Activated naive CD8-positive, alpha-beta T cell treated with anti-CD3 and anti-CD28 coated beads for 36 hours (primary cell): ENCODE results near the gene GRIFIN. TPM values are rescaled to one million over a fixed set of nuclear protein-coding genes. Genes with fewer than 3 reads are reported as not detected.

Experiments
- DNase-seq: peaks from one replicate; pipeline ENCODE4 v3.0.0; 2021
- H3K27ac Mint-ChIP-seq: one replicate; pipeline ENCODE4 v1.8.0; 2022; ENCODE audit warnings: mild to moderate bottlenecking, moderate library complexity, mixed read lengths
- H3K27me3 Mint-ChIP-seq: one replicate; pipeline ENCODE4 v1.8.0; 2022; ENCODE audit warnings: mild to moderate bottlenecking, mixed read lengths
- H3K36me3 Mint-ChIP-seq: one replicate; pipeline ENCODE4 v1.8.0; 2021; ENCODE audit warnings: mild to moderate bottlenecking, mixed read lengths
- H3K4me1 Mint-ChIP-seq: one replicate; pipeline ENCODE4 v1.8.0; 2021; ENCODE audit warnings: mixed read lengths
- H3K4me3 Mint-ChIP-seq: one replicate; pipeline ENCODE4 v1.8.0; 2022; ENCODE audit warnings: mild to moderate bottlenecking, moderate library complexity, mixed read lengths
- H3K9me3 Mint-ChIP-seq: one replicate; pipeline ENCODE4 v1.8.0; 2022; ENCODE audit warnings: mixed read lengths
- total RNA-seq, 2 experiments: library from RNA; stranded (reverse); gene quantifications; one replicate each; pipeline ENCODE4 v1.2.3, GENCODE V29; 2021

Gene GRIFIN
- total RNA-seq, result not detected

- Mint-ChIP-seq H3K27me3 (no peaks in the 10 kb centered on the region), H3K4me3 (no peak within 1 kb of the TSS), H3K9me3 (no peaks in the 10 kb centered on the region), H3K36me3 (no peaks in the 10 kb centered on the region), H3K27ac (no peak within 1 kb of the TSS), H3K4me1 (peaks cover 3% of the 10 kb centered on the region)
- DNase-seq, result no peak
Measured at GRCh38 chr7:2476298-2476697, at the start of gene GRIFIN. Gene GRIFIN (minus strand): TSS chr7:2476398. CDS start chr7:2476383, 15 bp downstream.

- no peak for DNase-seq
- H3K9me3 Mint-ChIP-seq, result no peaks in the 10 kb centered on the region
- H3K4me1 Mint-ChIP-seq, result peaks cover 56% of the 10 kb centered on the region
- H3K36me3 Mint-ChIP-seq, result peaks cover 9% of the 10 kb centered on the region
- no peaks in the 10 kb centered on the region for H3K27me3 Mint-ChIP-seq
- no peak overlapping the region for H3K4me3 Mint-ChIP-seq
- no peak overlapping the region for H3K27ac Mint-ChIP-seq
Measured at GRCh38 chr7:2524808-2525657, 48.8 kb upstream of the GRIFIN start.

GRCh38 chr7:2523941-2524807 is 48.0 kb upstream of the GRIFIN start:
- no peak overlapping the region for H3K27ac Mint-ChIP-seq
- DNase-seq, result no peak
- no peaks in the 10 kb centered on the region for H3K9me3 Mint-ChIP-seq
- peaks cover 49% of the 10 kb centered on the region for H3K4me1 Mint-ChIP-seq
- peak overlapping the region; percentile 22 for H3K4me3 Mint-ChIP-seq
- no peaks in the 10 kb centered on the region for H3K27me3 Mint-ChIP-seq
- peaks cover 9% of the 10 kb centered on the region for H3K36me3 Mint-ChIP-seq

- H3K4me1 Mint-ChIP-seq, result peaks cover 43% of the 10 kb centered on the region
- no peaks in the 10 kb centered on the region for H3K9me3 Mint-ChIP-seq
- H3K36me3 Mint-ChIP-seq, result peaks cover 9% of the 10 kb centered on the region
- peak overlapping the region; percentile 87 for H3K27ac Mint-ChIP-seq
- peak overlapping the region; percentile 94 for H3K4me3 Mint-ChIP-seq
- H3K27me3 Mint-ChIP-seq, result no peaks in the 10 kb centered on the region
- no peak for DNase-seq
Measured at GRCh38 chr7:2523461-2523936, 47.3 kb upstream of the GRIFIN start.

GRCh38 chr7:2522780-2523433 is 46.7 kb upstream of the GRIFIN start:
- H3K9me3 Mint-ChIP-seq, result no peaks in the 10 kb centered on the region
- peak; percentile 60 for DNase-seq
- peaks cover 41% of the 10 kb centered on the region for H3K4me1 Mint-ChIP-seq
- peak overlapping the region; percentile 94 for H3K4me3 Mint-ChIP-seq
- no peaks in the 10 kb centered on the region for H3K27me3 Mint-ChIP-seq
- peak overlapping the region; percentile 87 for H3K27ac Mint-ChIP-seq
- peaks cover 9% of the 10 kb centered on the region for H3K36me3 Mint-ChIP-seq

GRCh38 chr7:2521952-2522591 is 45.9 kb upstream of the GRIFIN start:
- H3K36me3 Mint-ChIP-seq, result peaks cover 9% of the 10 kb centered on the region

GRCh38 chr7:2521341-2521745 is 45.1 kb upstream of the GRIFIN start:
- Mint-ChIP-seq H3K36me3 (peaks cover 9% of the 10 kb centered on the region), H3K4me3 (peak overlapping the region; percentile 94), H3K27ac (peak overlapping the region; percentile 87), H3K9me3 (no peaks in the 10 kb centered on the region), H3K27me3 (no peaks in the 10 kb centered on the region), H3K4me1 (peaks cover 41% of the 10 kb centered on the region)
- DNase-seq, result no peak

More at GRCh38 chr7:2521952-2522591, 45.9 kb upstream of the GRIFIN start:
- Mint-ChIP-seq H3K4me1 (peaks cover 42% of the 10 kb centered on the region), H3K27ac (peak overlapping the region; percentile 87), H3K4me3 (peak overlapping the region; percentile 94), H3K27me3 (no peaks in the 10 kb centered on the region), H3K9me3 (no peaks in the 10 kb centered on the region)
- DNase-seq, result peak; percentile 81

GRCh38 chr7:2520761-2521290 is 44.6 kb upstream of the GRIFIN start:
- no peaks in the 10 kb centered on the region for H3K27me3 Mint-ChIP-seq
- H3K9me3 Mint-ChIP-seq, result no peaks in the 10 kb centered on the region
- peak overlapping the region; percentile 94 for H3K4me3 Mint-ChIP-seq
- H3K36me3 Mint-ChIP-seq, result peaks cover 9% of the 10 kb centered on the region
- peaks cover 38% of the 10 kb centered on the region for H3K4me1 Mint-ChIP-seq
- DNase-seq, result no peak
- H3K27ac Mint-ChIP-seq, result peak overlapping the region; percentile 84

GRCh38 chr7:2520131-2520760 is 44.0 kb upstream of the GRIFIN start:
- H3K9me3 Mint-ChIP-seq, result no peaks in the 10 kb centered on the region
- H3K4me3 Mint-ChIP-seq, result peak overlapping the region; percentile 94
- H3K36me3 Mint-ChIP-seq, result peaks cover 9% of the 10 kb centered on the region
- H3K27ac Mint-ChIP-seq, result peak overlapping the region; percentile 84
- peaks cover 37% of the 10 kb centered on the region for H3K4me1 Mint-ChIP-seq
- DNase-seq, result peak; percentile 43
- no peaks in the 10 kb centered on the region for H3K27me3 Mint-ChIP-seq

GRCh38 chr7:2519119-2519930 is 43.1 kb upstream of the GRIFIN start, which contains the start of gene LFNG:
Gene LFNG (plus strand): TSS chr7:2519774. CDS start chr7:2519862, 88 bp downstream.
- DNase-seq, result peak; percentile 92
- Mint-ChIP-seq H3K36me3 (peaks cover 9% of the 10 kb centered on the region), H3K9me3 (no peaks in the 10 kb centered on the region), H3K4me3 (peak within 1 kb of the TSS; percentile 94), H3K4me1 (peaks cover 37% of the 10 kb centered on the region), H3K27ac (peak within 1 kb of the TSS; percentile 84), H3K27me3 (no peaks in the 10 kb centered on the region)

GRCh38 chr7:2518737-2519118 is 42.5 kb upstream of the GRIFIN start:
- no peak for DNase-seq
- H3K27me3 Mint-ChIP-seq, result no peaks in the 10 kb centered on the region
- H3K4me1 Mint-ChIP-seq, result peaks cover 37% of the 10 kb centered on the region
- H3K27ac Mint-ChIP-seq, result peak overlapping the region; percentile 44
- no peaks in the 10 kb centered on the region for H3K9me3 Mint-ChIP-seq
- peak overlapping the region; percentile 63 for H3K4me3 Mint-ChIP-seq
- H3K36me3 Mint-ChIP-seq, result peaks cover 9% of the 10 kb centered on the region

- H3K4me3 Mint-ChIP-seq, result peak overlapping the region; percentile 42
- DNase-seq, result no peak
Measured at GRCh38 chr7:2517678-2518507, 41.7 kb upstream of the GRIFIN start.

More at GRCh38 chr7:2517678-2518507, 41.7 kb upstream of the GRIFIN start:
- Mint-ChIP-seq H3K9me3 (no peaks in the 10 kb centered on the region), H3K27ac (no peak overlapping the region), H3K4me1 (peaks cover 36% of the 10 kb centered on the region), H3K36me3 (peaks cover 7% of the 10 kb centered on the region), H3K27me3 (no peaks in the 10 kb centered on the region)
